HG02885 (cell line): ENCODE data around the gene ERP29.
A peak's percentile ranks its signal among the peaks of the same experiment; 100 is the strongest.
"Not testable (repeated sequence)": the region's sequence is repeated elsewhere in the genome, so short reads cannot be mapped to it uniquely, and the experiment has no call there.

Source experiments
- ATAC-seq: cut with Tn5 transposase; IDR thresholded peaks from one replicate; pipeline ENCODE4 v1.9.1; 2021; ENCODE audit warnings: mild to moderate bottlenecking; ENCODE audit not compliant: unreplicated experiment, poor library complexity

ERP29 gene

DNA sequence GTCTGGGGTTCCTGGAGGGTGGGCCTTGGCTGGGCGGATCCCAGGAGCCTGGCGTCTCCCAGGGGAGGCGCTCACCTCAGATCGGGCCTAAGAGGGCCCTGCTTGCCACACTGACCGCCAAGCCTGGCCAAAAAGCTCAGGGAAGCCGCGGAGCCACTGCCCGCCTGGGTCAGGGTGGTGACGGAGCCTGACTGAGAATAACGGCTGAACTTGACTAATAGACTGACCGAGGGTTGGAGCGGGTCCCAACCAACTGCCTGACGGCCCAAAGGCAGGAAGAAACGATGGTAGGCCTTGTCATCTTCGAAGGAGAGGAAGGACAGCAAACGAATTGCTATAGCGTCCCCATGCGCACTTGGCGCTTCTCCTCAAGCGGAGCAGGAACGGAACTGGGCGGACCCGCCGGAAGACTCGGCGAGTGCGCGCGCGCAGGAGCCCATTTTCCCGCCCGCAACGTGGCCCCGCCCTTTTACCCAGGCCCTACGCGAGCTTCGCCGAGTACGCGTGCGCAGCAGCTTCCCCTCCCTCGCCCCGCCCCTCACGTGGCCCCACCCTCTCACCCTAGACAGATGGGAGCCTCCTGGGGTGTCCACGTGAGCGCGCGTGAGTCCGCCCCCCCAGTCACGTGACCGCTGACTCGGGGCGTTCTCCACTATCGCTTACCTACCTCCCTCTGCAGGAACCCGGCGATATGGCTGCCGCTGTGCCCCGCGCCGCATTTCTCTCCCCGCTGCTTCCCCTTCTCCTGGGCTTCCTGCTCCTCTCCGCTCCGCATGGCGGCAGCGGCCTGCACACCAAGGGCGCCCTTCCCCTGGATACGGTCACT lies at the start of gene ERP29, which contains the start of gene TMEM116:
ERP29 (plus strand) TSS at position 652 of the 826 bp plus-strand sequence; CDS start at position 692, 40 bp downstream.
TMEM116 (minus strand) TSS at position 391 of the 826 bp plus-strand sequence. CDS start 7,895 bp downstream, outside the sequence.
- ATAC-seq, result peak; percentile 77

DNA sequence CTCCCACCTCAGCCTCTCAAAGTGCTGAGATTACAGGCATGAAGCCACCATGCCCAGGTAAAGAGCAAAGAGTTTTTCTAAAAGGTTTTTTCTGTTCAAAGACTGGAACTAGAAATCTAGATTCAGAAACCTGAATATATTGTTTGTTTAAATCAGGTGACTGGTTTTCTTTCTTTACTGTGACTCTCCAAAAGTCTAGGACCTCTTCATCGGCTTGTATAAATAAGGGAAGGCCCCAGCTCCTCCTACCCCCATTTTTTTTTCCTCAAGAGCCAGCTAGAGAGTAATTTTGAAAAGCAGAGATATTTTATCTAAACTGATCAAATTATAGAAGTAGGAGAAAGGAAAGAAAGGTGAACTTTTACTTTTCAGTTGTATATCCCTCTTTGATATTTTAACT lies 48.3 kb upstream of the ERP29 start:
- ATAC-seq, result no peak

DNA sequence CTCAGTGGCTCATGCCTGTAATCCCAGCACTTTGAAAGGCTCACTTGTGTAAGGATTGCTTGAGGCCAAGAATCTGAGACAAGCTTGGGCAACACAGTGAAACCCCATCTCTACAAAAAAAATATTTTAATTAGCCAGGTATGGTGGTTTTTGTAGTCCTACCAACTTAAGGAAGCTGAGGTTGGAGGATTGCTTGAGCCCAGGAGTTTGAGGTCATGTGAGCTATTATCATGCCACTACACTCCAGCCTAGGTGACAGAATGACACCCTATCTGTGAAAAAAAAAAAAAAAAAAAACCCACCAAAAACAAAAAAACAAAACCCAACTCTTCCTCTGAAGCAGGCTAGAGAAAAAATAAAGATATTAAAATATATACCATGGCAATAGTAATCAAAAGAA lies 41.4 kb upstream of the ERP29 start:
- ATAC-seq, result no peak

DNA sequence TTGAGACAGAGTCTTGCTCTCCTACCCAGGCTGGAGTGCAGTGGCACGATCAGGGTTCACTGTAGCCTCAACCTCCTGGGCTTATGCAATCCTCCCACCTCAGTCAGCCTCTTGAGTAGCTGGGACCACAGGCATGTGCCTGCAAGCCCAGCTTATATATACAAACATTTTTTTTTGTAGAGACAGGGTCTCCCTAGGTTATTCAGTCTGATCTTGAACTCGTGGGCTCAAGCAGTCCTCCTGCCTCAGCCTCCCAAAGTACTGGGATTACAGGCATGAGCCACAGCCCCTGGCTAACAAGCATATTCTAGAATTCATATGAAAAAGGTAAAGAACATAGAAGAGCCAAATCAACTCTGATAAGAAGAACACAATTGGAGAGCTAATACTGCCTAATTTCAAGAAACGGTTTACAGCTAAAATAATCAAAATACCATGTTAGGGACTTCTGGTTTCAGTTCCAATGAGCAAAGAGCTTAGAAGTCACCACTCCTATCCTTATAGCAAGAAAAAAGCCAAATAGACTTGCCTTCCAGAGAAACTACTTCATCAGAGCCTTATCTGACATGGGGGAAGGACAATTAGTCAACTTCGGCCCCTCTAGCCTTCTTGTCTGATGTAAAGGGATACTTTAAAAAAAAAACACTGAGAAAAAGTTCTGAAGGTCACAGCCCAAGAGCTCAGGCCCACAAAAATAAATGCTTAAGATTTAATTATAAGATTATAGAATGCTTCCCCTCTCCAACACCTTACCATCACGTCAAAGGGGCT lies 37.9 kb upstream of the ERP29 start:
- no peak for ATAC-seq

DNA sequence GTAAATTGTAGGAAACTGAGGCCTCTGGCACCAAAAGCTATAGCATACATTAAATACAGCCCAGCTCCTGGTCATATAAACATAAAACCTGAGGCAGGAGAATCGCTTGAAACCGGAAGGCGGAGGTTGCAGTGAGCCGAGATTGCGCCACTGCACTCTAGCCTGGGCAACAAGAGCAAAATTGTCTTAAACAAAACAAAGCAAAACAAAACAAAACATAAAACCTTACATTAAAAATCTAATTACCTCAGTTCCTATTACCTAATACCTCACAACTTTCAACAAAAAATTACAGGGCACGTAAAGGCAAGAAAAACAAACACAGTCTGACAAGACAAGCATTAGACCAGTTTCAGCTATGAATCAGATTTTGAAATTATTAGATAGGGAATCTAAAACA lies 36.9 kb upstream of the ERP29 start:
- no peak for ATAC-seq

DNA sequence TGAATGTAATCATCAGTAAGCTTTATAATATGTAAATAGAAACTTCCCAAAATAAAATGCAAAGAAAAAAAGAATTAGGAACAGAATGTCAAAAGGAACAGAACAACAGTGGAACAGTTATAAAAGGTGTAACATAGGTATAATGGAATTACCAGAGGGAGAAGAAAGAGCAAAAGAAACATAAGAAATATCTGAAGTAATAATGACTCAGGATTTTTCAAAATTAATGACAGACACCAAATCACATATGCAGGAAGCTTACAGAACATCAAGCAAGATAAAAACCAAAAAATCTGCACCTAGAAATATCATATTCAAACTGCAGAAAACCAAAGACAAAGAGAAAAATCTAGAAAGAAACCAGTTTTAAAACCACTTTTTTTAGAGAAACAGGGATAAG lies 36.4 kb upstream of the ERP29 start:
- no peak for ATAC-seq

DNA sequence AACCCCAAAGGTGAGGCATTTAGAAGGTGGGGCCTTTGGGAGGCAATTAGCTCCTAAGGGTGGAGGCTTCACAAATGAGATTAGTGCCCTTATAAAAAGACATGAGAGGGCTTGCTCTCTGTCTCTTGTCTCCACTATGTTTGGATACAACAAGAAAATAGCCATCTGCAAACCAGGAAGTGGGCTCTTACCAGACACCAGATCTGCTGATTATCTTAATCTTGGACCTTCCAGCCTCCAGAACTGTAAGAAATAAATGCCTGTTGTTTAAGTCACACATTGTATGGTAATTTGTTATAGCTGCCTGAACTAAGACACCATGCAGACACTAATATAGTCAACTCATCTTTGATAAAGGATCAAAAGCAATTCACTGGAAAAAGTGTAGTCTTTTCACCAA lies 34.7 kb upstream of the ERP29 start:
- ATAC-seq, result no peak

DNA sequence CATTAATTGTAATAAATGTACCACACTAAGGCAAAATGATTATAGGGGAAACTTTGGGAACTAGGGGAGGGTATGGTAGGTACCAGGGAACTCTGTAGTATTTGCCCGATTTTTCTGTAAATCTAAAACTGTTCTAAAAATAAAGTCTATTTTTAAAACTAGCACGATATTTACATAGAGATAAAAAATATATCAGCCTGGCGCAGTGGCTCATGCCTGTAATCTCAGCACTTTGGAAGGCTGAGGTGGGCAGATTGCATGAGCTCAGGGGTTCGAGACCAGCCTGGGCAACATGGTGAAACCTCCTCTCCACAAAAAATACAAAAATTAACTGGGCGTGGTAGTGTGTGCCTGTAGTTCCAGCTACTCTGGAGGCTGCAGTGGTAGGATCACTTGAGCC lies 32.6 kb upstream of the ERP29 start:
- no peak for ATAC-seq

DNA sequence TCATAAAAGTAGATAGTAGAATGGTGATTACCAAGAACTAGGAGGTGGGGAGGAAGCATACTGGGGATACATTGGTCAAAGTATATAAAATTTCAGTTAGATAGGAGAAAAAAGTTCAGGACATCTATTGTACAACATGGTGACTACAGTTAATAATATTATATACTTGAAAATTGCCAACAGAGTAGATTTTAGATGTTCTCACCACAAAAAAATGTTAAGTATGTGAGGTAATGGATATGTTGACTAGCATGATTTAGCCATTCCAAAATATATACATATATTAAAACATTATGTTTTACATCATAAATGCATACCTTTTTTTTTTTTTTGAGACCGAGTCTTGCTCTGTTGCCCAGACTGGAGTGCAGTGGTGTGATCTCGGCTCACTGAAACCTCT lies 31.2 kb upstream of the ERP29 start:
- no peak for ATAC-seq

DNA sequence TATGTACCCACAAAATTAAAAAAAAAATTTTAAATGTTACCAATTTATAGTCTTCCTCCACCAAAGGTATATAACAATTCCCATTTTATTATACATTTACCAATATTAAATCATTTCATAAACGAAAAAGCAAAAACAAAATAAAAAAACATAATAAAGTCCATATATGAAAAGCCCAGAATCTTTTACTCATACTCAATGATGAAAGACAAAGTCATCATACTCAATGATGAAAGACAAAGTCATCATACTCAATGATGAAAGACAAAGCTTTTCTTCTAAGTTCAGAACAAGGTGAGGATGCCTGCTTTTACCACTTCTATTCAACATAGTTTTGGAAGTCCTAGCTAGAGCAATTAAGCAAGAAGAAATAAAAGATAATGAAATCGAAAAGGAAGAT lies 28.4 kb upstream of the ERP29 start:
- ATAC-seq, result no peak

DNA sequence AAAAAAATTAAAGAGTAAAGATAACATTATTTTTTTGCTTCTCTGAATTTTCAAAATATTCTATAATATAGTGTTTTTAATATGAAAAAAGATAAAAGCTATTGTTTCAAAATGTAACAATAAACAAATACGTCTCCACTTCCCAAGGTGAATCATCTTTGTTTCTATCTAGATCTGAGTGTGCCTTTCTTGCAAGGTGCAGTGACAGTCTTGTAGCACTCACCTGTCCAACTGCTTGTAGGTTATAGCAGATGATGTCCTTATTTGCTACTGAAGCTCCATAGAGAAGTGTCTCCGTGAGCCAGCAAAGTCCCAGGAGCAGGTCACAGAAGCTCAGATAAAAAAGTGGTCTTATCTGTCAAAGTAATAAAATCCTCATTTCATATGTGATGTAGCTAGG lies 21.7 kb upstream of the ERP29 start:
- no peak for ATAC-seq

DNA sequence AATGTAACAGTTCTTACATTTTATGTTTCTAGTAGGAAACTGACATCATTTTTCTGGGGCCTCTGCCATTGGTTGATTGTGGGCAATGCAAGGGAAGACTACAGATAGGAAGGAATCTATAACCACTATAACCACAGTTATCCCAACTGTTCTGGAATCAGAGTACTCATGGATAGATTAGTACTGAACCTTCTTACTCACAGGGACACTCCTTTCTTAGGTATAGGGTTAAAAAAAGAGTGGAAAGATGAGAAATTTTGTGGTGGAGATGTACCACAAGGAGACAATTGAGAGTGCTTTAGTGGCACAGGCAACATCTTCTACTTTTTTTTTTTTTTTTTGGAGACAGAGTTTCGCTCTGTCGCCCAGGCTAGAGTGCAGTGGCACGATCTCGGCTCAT lies 21.3 kb upstream of the ERP29 start:
- ATAC-seq, result no peak

DNA sequence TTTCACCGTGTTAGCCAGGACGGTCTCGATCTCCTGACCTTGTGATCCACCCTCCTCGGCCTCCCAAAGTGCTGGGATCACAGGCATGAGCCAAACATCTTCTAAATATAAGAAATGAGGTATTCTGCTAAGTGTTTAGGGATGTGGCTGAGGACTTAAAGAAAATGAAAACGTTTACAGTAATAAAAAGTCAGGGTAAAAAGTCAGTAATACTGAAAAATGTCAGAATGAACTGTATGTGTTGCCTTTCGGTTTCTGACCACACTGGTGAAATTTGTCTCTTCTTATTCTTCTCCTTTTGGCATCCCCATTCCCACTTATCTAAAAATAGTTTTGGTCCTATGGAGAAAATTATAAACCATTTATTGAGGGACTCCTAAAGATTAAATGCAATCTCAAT lies 20.8 kb upstream of the ERP29 start:
- no peak for ATAC-seq

DNA sequence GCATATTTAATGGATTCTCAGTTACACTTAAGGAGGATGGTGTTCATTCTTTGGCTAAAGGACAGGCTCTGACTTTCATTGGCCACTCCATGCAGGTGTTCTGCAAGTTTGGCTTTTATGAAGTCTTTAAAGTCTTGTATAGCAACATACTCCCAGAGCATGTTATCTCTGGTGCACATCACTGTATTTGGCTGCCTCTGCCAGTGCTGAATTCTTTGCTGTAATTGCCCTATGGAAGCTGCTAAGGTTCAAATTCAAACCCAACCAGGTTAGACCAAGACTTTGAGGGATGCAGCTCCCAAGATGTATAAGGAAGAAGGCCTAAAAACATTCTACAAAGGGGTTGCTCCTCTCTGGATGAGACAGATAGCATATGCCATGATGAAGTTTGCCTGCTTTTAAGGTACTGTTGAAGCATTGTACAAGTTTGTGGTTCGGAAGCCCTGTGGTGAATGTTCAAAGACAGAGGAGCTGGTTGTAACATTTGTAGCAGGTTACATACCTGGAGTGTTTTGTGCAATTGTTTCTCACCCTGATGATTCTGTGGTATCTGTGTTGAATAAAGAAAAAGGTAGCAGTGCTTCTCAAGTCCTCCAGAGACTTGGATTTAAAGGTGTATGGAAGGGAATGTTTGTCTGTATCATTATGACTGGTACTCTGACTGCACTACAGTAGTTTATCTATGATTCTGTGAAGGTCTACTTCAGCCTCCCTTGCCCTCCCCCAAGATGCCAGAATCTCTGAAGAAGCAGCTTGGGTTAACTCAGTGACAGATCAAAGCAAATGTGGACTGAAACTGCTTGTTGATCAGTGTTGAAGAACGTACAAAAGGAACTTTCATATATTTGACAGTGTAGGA lies 19.7 kb upstream of the ERP29 start:
- peak; percentile 48 for ATAC-seq

DNA sequence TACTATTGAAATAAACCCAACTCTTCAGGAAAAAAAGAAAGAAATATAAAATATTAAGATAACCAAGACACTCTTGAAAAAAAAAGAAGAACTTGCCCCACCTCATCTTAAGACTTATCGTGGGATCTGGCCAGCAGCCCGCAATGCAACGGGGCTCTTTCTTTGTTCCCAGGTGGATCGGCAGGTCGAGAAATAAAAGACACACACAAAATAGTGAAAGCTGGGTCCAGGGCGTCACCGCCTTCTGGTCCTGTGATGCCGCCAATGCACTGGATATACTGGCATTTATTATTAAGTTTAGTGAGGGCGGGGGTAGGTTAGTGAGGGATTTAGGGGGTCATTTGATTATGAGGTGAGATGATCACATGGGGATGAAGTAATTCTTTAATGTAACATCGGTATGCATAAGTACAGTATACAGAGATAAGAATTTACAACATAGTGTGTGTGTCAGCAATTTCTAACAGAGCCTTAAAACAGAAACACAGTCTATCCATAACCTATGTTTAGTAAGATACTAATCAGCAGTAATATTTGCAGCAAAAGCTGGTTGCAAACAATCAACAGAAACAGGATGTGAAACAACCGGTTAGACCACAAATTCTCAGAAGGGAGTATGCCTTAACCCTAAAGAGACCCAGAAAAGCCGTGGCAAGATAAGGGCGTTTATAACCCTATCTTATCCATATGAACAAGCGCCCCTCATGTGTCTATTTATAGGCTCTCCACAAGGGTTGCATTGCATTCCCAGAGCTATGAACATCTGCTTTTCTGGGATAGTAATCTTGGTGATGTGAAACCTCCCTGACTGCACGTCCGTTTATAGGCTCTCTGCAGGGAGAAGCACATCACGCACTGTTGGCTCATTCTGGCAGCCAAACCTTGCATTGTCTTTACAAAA lies 18.8 kb upstream of the ERP29 start:
- ATAC-seq, result not testable (repeated sequence)

DNA sequence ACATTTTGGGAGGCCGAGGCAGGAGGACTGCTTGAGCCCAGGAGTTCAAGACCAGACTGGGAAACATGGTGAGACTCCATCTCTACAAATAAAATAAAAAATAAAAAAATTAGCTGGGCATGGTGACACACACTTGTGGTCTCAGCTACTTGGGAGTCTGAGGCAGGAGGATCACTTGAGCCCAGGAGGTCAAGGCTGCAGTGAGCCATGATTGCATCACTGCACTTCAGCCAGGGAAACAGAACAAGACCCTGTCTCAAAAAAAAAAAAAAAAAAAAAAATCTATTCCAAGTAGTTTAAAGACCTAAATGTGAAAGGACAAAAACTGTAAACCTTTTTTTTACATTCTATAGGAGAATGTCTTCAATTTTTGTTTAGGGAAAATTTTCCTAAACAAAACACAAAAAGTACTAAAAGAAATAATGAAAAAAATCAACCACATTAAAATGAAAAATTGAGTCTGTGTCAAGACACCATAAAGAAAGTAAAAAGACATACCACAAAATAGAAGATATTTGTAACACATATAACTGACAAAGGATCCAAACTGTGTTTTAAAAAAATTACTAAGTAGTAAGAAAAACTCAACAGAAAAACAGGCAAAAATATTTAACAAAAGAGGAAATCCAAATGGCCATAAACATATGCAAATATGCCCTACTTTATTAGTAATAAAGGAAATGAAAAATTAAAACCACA lies 17.3 kb upstream of the ERP29 start:
- ATAC-seq, result no peak

DNA sequence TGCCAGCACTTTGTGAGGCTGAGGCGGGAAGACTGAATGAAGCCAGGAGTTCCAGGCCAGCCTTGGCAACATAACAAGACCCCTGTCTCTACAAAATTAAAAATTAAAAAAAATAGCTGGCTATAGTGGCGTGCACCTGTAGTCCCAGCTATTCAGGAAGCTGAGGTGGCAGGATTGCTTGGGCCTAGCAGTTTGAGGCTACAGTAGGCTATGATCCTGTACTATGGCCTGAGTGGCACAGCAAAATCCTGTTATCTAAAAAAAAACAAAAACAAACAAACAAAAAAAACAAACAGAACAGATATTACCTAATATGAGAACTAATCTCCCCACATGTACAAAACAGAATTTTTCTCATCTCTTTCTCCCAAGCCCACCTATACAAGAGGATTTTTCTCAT lies 15.9 kb upstream of the ERP29 start:
- ATAC-seq, result no peak

DNA sequence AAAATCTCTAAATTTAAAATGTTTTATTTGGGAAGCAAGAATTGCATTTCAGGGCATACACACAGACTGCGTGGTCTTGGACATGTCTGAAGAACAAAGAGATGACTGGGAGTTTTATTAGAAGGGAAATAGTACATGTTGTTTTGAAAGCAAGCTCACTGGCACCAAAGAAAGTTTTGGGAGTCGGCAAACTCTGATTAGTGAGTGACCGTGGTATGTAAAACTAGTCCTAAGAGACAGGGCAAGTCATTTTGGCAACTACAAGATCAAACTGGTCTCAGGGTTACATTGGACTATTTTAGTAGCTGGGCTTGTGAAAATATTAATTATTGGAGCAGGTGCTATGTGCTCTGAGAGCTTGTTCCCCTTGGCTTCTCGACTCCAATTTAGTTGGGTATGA lies 15.2 kb upstream of the ERP29 start:
- ATAC-seq, result no peak

DNA sequence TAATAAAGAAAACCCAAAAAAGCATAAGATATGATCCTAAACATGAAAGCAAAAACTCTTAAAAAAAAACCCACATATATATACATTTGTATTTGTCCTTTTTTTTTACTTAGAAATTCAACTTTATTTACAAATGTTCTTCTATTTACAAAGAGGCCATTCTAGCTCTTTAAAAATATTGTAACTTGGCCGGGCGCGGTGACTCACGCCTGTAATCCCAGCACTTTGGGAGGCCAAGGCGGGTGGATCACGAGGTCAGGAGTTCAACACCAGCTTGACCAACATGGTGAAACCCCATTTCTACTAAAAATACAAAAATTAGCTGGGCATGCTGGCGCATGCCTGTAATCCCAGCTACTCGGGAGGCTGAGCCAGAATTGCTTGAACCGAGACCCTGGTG lies 14.1 kb upstream of the ERP29 start:
- not testable (repeated sequence) for ATAC-seq
